ENCODE data around the gene LSM2.

The LSM2 gene

GRCh38 chr6:31775184-31775583, 31.6 kb downstream of the LSM2 start:
- DNase-seq, result no peak

- DNase-seq, result no peak
Measured at GRCh38 chr6:31771992-31772358, 34.8 kb downstream of the LSM2 start.

- DNase-seq, result no peak
Measured at GRCh38 chr6:31770860-31771259, 35.9 kb downstream of the LSM2 start.

- DNase-seq, result peak; percentile 21
Measured at GRCh38 chr6:31769684-31770371, 36.9 kb downstream of the LSM2 start.

DNA sequence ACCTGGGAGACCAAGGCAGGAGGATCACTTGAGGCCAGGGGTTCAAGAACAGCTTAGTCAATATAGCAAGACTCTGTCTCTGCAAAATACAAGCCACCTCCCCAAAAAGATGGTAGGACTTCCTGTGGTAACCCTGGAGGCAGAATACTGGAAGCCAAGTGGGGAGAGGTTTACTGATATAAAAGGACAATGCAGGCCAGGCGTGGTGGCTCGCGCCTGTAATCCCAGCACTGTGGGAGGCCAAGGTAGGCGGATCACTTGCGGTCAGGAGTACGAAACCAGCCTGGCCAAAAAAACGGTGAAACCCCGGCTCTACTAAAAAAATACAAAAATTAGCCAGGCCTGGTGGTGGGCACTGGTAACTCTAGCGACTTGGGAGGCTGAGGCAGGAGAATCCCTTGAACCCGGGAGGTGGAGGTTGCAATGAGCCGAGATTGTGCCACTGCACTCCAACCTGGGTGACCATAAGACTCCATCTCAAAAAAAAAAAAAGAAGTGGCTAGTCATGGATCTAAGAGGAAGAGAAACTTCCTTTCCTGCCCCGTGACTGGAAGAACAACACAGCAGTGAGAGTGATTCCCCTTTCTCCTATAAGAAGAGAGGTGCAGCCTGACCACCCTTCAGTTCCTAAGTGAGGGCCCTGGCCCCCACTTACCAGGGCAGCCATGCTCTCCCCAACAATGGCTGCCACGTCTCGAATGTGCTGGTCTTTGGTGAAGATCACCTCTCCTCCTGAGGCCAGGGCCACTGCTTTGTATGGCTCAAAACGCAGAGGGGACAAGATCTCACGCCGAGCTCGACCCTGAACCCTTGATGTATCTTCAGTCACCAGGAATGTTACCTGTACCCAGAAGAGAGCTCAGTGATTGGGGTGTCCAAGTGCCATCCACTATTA, 38.2 kb downstream of the LSM2 start:
- DNase-seq, result no peak

DNA sequence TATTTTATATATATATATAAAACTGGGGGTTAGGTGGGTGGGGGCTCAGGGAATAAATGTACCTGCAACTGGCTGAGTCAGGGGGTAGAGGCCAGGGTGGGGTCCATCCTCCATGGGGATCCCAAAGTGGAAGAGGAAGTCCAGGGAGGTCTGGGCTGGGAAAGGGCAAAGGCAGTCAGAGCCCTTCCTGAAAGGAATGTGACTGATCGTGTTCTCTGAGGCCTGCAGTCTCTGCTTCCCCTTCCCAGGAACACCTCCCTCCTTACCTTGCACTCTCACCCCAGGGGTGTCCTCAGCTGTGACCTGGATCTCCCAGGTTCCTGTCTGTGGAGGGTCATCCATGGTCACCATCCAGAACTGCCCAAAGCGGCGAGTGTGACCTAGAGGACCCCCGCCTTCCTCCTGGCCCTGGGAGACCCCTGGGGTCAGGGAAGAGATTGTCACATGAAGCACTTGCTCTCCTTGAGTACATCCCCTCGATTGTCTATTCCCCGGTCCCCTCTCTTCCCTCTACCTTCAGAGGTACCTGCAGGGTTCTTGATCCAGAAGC, 39.6 kb downstream of the LSM2 start:
- no peak for DNase-seq

GRCh38 chr6:31765910-31766794, 40.6 kb downstream of the LSM2 start:
- DNase-seq, result no peak

- no peak for DNase-seq
Measured at GRCh38 chr6:31765559-31765909, 41.2 kb downstream of the LSM2 start.

- DNase-seq, result no peak
Measured at GRCh38 chr6:31764198-31764597, 42.6 kb downstream of the LSM2 start.

DNA sequence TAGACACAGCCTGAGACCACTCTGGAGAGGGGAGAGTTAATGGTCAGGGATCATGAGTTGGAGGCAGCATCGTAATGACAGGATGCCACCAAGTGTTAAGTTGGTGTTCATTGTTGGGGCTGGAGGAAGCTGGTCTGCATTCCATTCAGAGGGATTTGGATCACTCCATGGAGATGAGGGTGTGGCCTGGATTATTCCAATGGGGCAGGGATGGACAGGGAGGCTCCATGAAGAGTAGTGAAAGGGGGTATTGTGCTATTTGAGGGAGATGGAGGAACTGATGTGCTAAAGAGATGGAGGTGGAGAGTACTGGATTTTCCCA, 43.2 kb downstream of the LSM2 start:
- DNase-seq, result no peak

GRCh38 chr6:31762878-31763618, 43.7 kb downstream of the LSM2 start:
- no peak for DNase-seq

GRCh38 chr6:31762356-31762755, 44.4 kb downstream of the LSM2 start, which contains the start of gene SAPCD1:
Gene SAPCD1 (plus strand): TSS chr6:31762656. CDS start chr6:31763055, 399 bp downstream.
- no peak for DNase-seq

DNA sequence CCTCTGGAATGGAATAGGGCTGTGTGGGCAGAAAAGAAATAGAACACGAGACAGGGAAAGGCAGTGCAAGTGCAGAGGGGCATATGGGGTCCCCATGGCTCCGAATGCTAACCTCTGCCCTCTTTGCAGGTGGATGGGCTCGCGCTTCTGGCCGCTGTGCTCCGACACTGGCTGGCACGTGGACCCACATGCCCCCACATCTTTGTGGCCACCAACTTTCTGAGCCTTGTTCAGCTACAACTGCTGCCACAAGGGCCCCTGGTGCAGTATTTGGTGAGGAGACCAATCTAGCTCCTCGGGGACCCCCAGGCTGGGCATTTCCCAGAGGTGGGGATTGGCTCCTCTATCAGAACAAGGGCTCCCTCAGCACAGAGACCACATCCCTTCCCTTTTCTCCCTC, 45.4 kb downstream of the LSM2 start:
- DNase-seq, result no peak

DNA sequence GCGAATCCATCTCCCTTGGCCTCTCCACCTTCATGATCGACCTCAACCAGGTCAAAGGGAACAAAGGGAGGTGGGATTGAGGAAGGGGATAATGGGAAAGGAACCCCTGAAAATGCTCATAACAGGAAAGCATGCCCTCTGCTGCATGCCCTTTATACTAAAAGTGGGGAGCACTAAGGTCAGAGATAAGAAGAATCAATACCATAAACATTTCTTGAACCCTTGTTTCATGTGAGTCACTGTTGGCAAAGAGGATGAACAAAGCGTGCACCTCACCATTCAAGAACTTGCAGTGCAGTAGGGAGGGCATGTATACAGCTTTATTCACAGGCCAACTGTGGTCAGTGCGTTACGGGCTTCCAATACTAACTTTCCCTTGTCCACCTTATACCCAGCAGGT, 46.0 kb downstream of the LSM2 start:
- DNase-seq, result no peak

GRCh38 chr6:31758281-31758680, 48.5 kb downstream of the LSM2 start:
- DNase-seq, result no peak

DNA sequence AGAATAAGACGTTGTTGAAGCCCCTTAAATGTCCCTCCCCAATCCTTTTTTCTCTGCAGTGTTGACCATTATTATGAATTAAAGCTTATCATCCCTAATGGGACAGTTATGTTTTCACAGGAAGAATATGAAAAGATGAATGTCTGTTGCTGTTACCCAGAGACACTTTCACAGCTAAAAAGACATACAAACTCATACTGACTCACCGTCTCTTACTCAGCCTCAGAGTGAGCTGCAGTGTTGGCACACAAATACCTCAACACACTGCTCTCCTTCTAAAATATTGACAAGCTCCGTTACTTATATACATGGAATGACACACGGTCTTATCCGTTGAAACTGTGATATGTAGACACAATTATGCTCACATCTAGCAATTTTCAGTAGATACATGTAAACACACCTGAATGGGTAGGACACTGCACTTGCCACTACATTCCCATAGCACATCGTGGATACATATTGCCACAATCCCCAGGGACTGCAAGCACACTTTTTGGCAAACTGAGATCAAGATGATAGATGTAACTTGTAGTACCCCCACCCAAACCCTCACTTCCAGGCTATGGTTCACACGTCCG, 53.9 kb downstream of the LSM2 start:
- DNase-seq, result no peak

- no peak for DNase-seq
Measured at GRCh38 chr6:31750411-31751022, 56.2 kb downstream of the LSM2 start.

DNA sequence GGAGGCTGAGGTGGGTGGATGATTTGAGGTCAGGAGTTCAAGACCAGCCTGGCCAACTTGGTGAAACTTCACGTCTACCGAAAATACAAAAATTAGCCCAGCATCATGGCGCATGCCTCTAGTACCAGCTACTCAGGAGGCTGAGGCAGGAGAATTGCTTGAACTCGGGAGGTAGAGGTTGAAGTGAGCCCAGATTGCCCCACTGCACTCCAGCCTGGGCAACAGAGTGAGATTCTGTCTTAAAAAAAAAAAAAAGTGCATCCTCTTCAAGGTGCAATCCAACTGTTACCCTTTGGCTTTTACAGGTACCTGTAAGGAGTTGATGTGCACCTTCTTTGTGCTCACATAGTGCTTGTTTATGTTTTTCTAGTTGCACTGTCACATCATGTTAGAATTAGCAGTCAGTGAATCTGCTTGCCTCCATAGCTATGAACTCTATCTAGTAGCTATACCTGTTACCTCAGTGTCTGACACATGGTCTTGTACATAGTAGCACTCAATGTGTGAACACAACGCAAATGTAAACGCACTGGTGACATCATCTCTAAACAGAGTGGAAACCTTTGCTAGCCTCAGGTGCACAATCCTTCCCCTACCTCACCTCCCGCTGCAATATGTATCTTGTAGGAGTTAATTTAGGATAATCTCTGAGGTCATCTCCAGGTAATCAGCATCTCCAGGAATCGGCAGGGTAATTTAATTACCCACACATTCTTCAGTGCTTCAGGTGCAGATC, 57.3 kb downstream of the LSM2 start:
- DNase-seq, result no peak

Data from NCI-H1694 treated with DMSO at 0.1 percent for 48 hours (cell line).